Measurements from ENCODE around the gene FBXO9. TPM values are rescaled to one million over a fixed set of nuclear protein-coding genes. Genes with fewer than 3 reads are reported as not detected.
"Not testable (repeated sequence)": the region's sequence is repeated elsewhere in the genome, so short reads cannot be mapped to it uniquely, and the experiment has no call there.

Gene FBXO9
- polyA plus RNA-seq, 2 of the 4 experiments (the other 2 are of a cell fraction) = 32.1 to 67.6 TPM

DNA sequence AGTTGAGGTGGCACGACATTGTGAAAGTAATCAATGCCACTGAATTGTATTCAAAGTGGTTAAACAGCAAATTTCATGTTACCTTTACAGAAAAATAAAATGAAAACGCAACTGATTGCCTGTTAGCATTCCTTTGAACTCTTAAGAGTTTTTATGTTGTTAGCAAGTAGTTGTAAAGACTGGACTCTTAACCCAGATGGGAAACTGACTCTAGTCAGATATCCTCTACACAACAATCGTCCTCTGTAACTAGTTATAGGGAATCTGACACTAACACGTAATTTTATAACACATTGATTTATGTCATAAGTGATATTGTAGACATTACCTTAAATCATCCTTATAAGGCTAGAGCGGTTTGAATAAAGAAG lies 3.0 kb upstream of the FBXO9 start (continued):
- TF ChIP-seq FOXS1 (CRISPR knock-in tag; IDR thresholded peaks at IDR 0.05) = no peak
- no peak for TF ChIP-seq E2F6 (IDR thresholded peaks at IDR 0.05; ENCODE audit: borderline replicate concordance, low read depth)
- no peak for TF ChIP-seq USF2 (IDR thresholded peaks at IDR 0.05)

- peaks cover 30% of the 10 kb centered on the region for H3K4me1 ChIP-seq
- DNase-seq (ENCODE audit: low read depth in 1 of 2, low spot score in 1 of 2); FAIRE-seq; POLR2A ChIA-PET; H3K9me3 ChIP-seq; ATAC-seq: not testable (repeated sequence)
- CTCF ChIA-PET = interaction anchor here (1.7 kb wide), 1 partner anchor 69 kb away, joined by 10 read pairs; the partner anchor contains the start of gene GSTA4
- 40% methylated on average over 16 of the region's 16 CpGs for WGBS (ENCODE audit: missing lambda C conversion rate)
- peak overlapping the region in 1 of 2 experiments; percentile 54; a peak in 3 of 6 replicates for H3K27ac ChIP-seq
- peak overlapping the region; percentile 93 for H3K4me3 ChIP-seq
- H3K4me2 ChIP-seq = peak overlapping the region; percentile 40
Observed at GRCh38 chr6:53064255-53064654, 949 bp upstream of the FBXO9 start.

- peak overlapping the region; percentile 95 to 97 for H3K27ac ChIP-seq
- peak overlapping the region; percentile 93 for H3K4me3 ChIP-seq
- DNase-seq (ENCODE audit: low read depth in 1 of 2, low spot score in 1 of 2) = peak; percentile 85 to 96
- 3% methylated on average over 22 of the region's 26 CpGs for WGBS (ENCODE audit: missing lambda C conversion rate)
- ChIA-PET CTCF (interaction anchor here (1.7 to 3.0 kb wide), 2 partner anchors 419 to 428 kb away, joined by 3 to 15 read pairs; no protein-coding TSS in a partner anchor), POLR2A (interaction anchor here (1.2 kb wide), 1 partner anchor 71 kb away, joined by 4 read pairs; no protein-coding TSS in a partner anchor)
- H3K9me3 ChIP-seq = no peaks in the 10 kb centered on the region
- H3K4me2 ChIP-seq = peak overlapping the region; percentile 57
- TF ChIP-seq HOXB13 (CRISPR knock-in tag; IDR thresholded peaks at IDR 0.05; ENCODE audit: low read depth) = no peak
- TF ChIP-seq JUN (IDR thresholded peaks at IDR 0.05) = peak in 1 of 2 experiments; percentile 42; a peak in 1 of 5 replicates
- H3K4me1 ChIP-seq = peaks cover 30% of the 10 kb centered on the region
- ATAC-seq = peak; percentile 77 to 85
- no peak for FAIRE-seq
Observed at GRCh38 chr6:53064726-53065265, 408 bp upstream of the FBXO9 start.

DNA sequence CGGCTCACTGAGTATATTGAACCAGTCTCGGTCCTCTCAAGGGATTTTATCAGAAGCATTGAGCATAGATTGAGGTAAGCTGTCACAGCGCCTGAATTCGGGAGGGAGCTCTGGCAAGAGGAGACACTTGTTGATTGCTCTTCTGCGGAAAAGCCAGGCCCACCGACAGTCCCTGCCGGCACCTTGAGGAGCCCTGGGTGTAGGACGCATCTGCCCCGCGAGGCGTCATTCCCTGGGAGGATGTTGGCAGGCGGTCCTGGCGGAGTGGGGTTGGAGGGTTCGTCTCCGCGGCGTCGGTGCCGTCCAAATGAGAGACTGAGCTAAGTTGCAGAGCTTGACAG lies 843 bp downstream of the FBXO9 start:
- DNase-seq (ENCODE audit: low read depth in 1 of 2, low spot score in 1 of 2) = peak; percentile 14 to 15
- peak overlapping the region; percentile 96 for H3K4me2 ChIP-seq
- peaks cover 23% of the 10 kb centered on the region; the same call in 2 of the 3 replicates for H3K4me1 ChIP-seq
- TF ChIP-seq RNF2 (IDR thresholded peaks at IDR 0.05; ENCODE audit: borderline replicate concordance, low read depth) = no peak
- TF ChIP-seq SREBF2 (IDR thresholded peaks at IDR 0.05) = no peak
- TF ChIP-seq, protein P1, sequence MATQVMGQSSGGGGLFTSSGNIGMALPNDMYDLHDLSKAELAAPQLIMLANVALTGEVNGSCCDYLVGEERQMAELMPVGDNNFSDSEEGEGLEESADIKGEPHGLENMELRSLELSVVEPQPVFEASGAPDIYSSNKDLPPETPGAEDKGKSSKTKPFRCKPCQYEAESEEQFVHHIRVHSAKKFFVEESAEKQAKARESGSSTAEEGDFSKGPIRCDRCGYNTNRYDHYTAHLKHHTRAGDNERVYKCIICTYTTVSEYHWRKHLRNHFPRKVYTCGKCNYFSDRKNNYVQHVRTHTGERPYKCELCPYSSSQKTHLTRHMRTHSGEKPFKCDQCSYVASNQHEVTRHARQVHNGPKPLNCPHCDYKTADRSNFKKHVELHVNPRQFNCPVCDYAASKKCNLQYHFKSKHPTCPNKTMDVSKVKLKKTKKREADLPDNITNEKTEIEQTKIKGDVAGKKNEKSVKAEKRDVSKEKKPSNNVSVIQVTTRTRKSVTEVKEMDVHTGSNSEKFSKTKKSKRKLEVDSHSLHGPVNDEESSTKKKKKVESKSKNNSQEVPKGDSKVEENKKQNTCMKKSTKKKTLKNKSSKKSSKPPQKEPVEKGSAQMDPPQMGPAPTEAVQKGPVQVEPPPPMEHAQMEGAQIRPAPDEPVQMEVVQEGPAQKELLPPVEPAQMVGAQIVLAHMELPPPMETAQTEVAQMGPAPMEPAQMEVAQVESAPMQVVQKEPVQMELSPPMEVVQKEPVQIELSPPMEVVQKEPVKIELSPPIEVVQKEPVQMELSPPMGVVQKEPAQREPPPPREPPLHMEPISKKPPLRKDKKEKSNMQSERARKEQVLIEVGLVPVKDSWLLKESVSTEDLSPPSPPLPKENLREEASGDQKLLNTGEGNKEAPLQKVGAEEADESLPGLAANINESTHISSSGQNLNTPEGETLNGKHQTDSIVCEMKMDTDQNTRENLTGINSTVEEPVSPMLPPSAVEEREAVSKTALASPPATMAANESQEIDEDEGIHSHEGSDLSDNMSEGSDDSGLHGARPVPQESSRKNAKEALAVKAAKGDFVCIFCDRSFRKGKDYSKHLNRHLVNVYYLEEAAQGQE (IDR thresholded peaks at IDR 0.05) = no peak
- no peak for TF ChIP-seq RAD21 (conservative IDR thresholded peaks at IDR 0.05 in 1 of 2, IDR thresholded peaks at IDR 0.05 in 1 of 2)
- TF ChIP-seq MAZ (IDR thresholded peaks at IDR 0.05; ENCODE audit: borderline replicate concordance, low read depth, low read length) = no peak
- no peaks in the 10 kb centered on the region for H3K9me3 ChIP-seq
- ChIA-PET CTCF (interaction anchor here (0.7 to 4.1 kb wide), 6 partner anchors 71 to 490 kb away, joined by 3 to 16 read pairs (median 4); partner anchors contain the start of gene GSTA4), POLR2A (interaction anchor here (0.8 to 1.2 kb wide), 2 partner anchors 71 to 72 kb away, joined by 3 to 4 read pairs; partner anchors contain the start of gene GSTA4)
- WGBS (ENCODE audit: missing lambda C conversion rate) = 0% methylated on average over 5 of the region's 19 CpGs
- ATAC-seq = peak in 1 of 2 experiments; percentile 3; a peak in 1 of 6 replicates
- peak overlapping the region; percentile 93 for H3K4me3 ChIP-seq
- FAIRE-seq = no peak
- peak overlapping the region; percentile 95 to 97 for H3K27ac ChIP-seq
